Measurements from ENCODE around the gene MEGF10.

Gene MEGF10

GRCh38 chr5:127370631-127371030 lies 80.0 kb downstream of the MEGF10 start:
- no peak for DNase-seq (ENCODE audit: low spot score)

- no peak for DNase-seq (ENCODE audit: low spot score)
These were observed 83.4 kb downstream of the MEGF10 start for GRCh38 chr5:127373858-127374491.

GRCh38 chr5:127375124-127375523 lies 84.5 kb downstream of the MEGF10 start:
- no peak for DNase-seq (ENCODE audit: low spot score)

- DNase-seq (ENCODE audit: low spot score) = no peak
These were observed 85.0 kb downstream of the MEGF10 start for GRCh38 chr5:127375544-127376091.

GRCh38 chr5:127377651-127378050 lies 87.1 kb downstream of the MEGF10 start:
- no peak for DNase-seq (ENCODE audit: low spot score)

- no peak for DNase-seq (ENCODE audit: low spot score)
These were observed 95.3 kb downstream of the MEGF10 start for GRCh38 chr5:127385936-127386335.

GRCh38 chr5:127386557-127386956 lies 96.0 kb downstream of the MEGF10 start:
- DNase-seq (ENCODE audit: low spot score) = no peak

GRCh38 chr5:127389601-127390000 lies 99.0 kb downstream of the MEGF10 start:
- no peak for DNase-seq (ENCODE audit: low spot score)

GRCh38 chr5:127392762-127393161 lies 102.2 kb downstream of the MEGF10 start:
- DNase-seq (ENCODE audit: low spot score) = no peak

GRCh38 chr5:127396490-127397155 lies 106.0 kb downstream of the MEGF10 start:
- DNase-seq (ENCODE audit: low spot score) = no peak

- peak; percentile 27 for DNase-seq (ENCODE audit: low spot score)
These were observed 107.9 kb downstream of the MEGF10 start for GRCh38 chr5:127398508-127398907.

GRCh38 chr5:127399068-127399467 lies 108.5 kb downstream of the MEGF10 start:
- no peak for DNase-seq (ENCODE audit: low spot score)

GRCh38 chr5:127400539-127400938 lies 109.9 kb downstream of the MEGF10 start:
- no peak for DNase-seq (ENCODE audit: low spot score)

- no peak for DNase-seq (ENCODE audit: low spot score)
These were observed 110.5 kb downstream of the MEGF10 start for GRCh38 chr5:127400946-127401670.

- no peak for DNase-seq (ENCODE audit: low spot score)
These were observed 111.8 kb downstream of the MEGF10 start for GRCh38 chr5:127402361-127402760.

GRCh38 chr5:127404190-127404589 lies 113.6 kb downstream of the MEGF10 start:
- DNase-seq (ENCODE audit: low spot score) = no peak

- DNase-seq (ENCODE audit: low spot score) = no peak
These were observed 115.9 kb downstream of the MEGF10 start for GRCh38 chr5:127406326-127407121.

- DNase-seq (ENCODE audit: low spot score) = peak; percentile 75
These were observed 118.8 kb downstream of the MEGF10 start for GRCh38 chr5:127409246-127409917.

- no peak for DNase-seq (ENCODE audit: low spot score)
These were observed 119.5 kb downstream of the MEGF10 start for GRCh38 chr5:127409921-127410675.

- DNase-seq (ENCODE audit: low spot score) = no peak
These were observed 120.4 kb downstream of the MEGF10 start for GRCh38 chr5:127410959-127411358.

GRCh38 chr5:127411381-127411780 lies 120.8 kb downstream of the MEGF10 start:
- DNase-seq (ENCODE audit: low spot score) = no peak
